GM19238 (cell line): ENCODE measurements around the gene OGFRL1.

Source experiments
- DNase-seq: peaks from one replicate; pipeline ENCODE4 v3.0.0; 2011; ENCODE audit warnings: low spot score; ENCODE audit not compliant: insufficient read length

The OGFRL1 gene

DNA sequence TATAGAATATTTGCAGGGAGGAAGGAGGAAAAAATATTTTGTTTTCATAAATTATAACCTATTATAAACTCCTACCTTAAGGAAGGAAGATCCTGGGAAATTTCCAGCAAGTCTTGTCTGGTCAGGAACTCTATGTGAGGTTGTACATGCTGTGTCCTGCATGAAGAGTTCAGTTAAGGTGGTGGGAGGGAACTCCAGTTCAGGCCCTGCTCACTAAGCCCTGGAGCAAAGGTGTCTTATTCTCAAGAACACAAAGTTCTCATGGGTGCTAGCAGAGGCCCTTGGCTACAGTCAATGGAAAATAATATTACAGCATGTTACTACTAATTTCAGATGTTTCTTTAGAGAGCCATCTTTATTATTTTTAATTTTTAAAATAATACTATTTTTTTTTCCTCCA, 3.8 kb upstream of the OGFRL1 start:
- DNase-seq, result no peak

DNA sequence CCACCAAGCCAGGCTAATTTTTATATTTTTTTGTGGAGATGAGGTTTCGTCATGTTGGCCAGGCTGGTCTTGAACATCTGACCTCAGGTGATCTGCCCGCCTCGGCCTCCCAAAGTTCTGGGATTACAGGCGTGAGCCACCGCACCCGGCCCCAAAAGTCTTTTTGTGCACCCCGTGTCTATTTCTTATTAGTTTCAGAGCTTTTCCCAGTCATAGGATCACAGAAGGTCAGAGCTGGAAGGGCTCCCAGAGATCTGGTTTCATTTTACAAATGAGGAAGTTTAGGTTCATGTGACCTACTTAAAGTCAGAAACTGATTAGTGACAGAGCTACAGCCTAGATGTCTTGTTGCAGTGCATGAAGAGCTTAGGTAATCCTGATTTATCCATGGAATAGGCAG, 1.6 kb upstream of the OGFRL1 start:
- DNase-seq, result no peak

DNA sequence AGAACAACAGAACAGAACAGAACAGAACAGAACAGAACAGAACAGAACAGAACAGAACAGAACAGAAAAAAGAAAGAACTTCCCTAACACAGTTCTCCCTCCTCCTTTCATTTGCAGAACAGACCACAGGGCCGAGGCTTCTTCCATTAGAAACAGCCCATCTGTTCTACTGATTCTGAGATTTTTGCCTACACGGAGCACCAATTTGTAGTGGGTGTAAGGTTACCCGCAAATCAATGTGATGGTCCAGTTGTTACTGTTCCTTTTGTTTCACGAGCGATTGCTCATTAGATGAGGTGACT, 734 bp upstream of the OGFRL1 start:
- DNase-seq, result no peak

- DNase-seq, result peak; percentile 28
Measured at GRCh38 chr6:71289039-71289801, 609 bp downstream of the OGFRL1 start.

GRCh38 chr6:71289802-71290175, 1.2 kb downstream of the OGFRL1 start:
- DNase-seq, result no peak

DNA sequence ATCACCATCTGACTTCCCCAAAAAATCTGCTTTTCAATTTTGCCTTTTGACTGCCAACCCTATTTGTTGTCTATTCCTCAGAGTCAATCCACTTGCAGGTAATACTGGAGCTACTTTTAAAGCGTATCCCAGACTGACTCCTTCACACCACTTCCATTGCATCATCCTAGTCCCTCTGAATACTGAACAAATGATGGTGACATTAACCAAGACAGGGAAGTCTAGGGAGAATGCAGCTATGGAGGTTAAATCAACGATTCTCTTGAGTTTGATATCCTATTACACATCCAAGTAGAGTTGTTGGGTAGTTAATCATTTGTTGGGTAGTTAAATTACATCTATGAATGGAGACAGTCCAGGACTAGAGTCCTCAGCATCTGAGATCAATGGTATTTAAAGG, 2.0 kb downstream of the OGFRL1 start:
- DNase-seq, result no peak

DNA sequence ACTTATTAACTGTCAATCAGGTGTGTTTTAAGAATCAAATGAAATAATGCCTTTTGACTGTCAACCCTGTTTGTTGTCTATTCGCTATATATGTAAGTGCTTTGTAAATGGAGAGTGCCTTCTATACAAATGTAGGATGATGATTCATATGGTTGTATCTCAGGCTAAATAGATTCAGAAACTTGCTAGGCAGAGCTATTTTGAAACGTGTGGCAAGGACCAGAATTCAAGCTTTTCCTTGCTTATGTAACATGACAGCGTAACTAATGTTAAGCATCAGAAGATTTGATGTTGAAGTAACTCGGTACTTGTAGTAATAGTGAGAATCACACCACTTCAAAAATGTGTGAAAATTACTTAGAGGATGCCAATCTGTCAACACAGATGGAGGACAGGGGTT, 3.4 kb downstream of the OGFRL1 start:
- DNase-seq, result no peak

GRCh38 chr6:71294121-71294523, 5.5 kb downstream of the OGFRL1 start:
- DNase-seq, result no peak

DNA sequence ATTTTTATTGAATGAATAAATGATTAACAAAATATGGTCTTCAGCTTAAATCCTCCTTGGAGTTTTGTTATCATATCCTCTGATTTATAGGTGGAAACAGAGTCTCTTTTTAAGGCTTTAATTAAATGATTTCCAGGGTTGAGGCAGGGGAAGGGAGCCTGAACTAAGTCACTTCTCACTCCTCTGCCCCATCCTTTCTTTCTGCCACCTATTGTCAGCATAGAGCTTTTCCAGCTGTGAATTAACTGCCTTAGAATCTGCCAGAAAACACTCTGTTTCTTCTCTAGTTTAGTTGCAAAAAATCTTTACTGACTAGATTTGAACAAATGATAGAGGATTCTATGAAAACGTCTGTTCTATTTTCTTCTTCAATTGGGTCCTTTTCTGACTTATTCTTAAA, 9.8 kb downstream of the OGFRL1 start:
- DNase-seq, result no peak

GRCh38 chr6:71299541-71300470, 11.2 kb downstream of the OGFRL1 start:
- DNase-seq, result no peak

GRCh38 chr6:71300561-71301168, 12.1 kb downstream of the OGFRL1 start:
- DNase-seq, result no peak

DNA sequence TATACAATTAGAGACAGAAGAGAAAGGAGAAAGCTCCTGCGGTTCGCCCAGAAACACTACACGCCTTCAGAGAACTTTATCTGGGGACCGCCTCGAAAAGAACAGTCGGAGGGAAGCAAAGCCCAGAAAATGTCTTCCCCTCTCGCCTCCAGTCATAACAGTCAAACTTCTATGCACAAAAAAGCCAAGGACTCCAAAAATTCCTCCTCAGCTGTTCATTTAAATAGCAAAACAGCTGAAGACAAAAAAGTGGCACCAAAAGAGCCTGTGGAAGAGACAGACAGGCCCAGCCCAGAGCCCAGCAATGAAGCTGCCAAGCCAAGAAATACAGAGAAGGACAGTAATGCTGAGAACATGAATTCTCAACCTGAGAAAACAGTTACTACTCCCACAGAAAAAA, 12.9 kb downstream of the OGFRL1 start:
- DNase-seq, result no peak

GRCh38 chr6:71309656-71310055, 21.0 kb downstream of the OGFRL1 start:
- no peak for DNase-seq

DNA sequence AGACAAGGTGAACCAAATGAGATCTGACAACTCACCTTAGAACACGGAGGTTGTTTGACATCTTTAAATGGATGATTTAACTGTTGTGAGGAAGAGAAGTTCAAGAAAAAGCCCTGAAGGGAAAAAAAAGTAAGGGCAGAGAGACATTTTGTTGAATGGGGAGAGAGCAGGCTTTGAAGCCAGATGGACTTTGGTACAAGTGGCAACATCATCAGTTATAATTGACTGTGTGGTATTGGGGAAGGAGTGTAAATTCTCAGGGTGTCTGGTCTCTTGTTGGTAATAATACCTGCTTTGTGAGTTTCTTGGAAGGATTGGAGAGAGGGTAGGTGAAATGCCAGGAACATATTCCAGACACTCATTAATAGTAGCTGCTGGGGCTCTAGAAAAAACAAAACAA, 21.6 kb downstream of the OGFRL1 start:
- no peak for DNase-seq

- DNase-seq, result no peak
Measured at GRCh38 chr6:71312089-71312488, 23.5 kb downstream of the OGFRL1 start.

DNA sequence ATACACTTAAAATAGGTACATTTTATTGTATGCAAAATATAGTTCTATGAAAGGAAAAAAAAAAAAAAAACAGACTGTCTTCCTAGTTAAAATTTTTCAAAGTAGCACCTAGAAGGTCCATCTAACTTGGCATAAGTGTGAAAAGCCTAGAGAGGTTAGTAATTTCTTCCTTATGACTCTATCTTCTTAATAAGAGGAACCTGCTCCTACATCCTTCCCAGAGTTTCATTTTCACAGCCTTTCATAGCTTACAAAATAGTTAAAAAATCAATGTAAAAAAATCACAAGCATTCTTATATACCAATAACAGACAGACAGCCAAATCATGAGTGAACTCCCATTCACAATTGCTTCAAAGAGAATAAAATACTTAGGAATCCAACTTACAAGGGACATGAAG, 28.8 kb downstream of the OGFRL1 start:
- no peak for DNase-seq

DNA sequence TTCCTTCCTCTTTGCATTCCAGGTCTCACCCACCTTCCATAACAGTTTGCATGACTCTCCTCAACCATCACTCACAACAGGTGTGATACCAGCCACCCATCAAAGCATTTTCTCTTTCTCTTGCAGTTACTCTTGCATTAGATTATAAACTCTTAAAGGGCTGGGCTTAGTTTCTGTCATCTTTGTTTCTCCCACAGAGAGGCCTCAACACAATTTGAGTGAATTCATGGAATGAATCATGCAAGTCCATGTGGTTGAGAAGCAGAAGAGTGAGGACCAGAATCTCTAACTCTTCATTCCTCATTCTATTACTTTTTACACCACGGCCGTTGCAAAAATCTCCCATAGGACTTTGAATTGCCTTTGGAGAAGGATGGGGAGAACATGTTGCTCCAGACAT, 31.4 kb downstream of the OGFRL1 start:
- DNase-seq, result no peak

DNA sequence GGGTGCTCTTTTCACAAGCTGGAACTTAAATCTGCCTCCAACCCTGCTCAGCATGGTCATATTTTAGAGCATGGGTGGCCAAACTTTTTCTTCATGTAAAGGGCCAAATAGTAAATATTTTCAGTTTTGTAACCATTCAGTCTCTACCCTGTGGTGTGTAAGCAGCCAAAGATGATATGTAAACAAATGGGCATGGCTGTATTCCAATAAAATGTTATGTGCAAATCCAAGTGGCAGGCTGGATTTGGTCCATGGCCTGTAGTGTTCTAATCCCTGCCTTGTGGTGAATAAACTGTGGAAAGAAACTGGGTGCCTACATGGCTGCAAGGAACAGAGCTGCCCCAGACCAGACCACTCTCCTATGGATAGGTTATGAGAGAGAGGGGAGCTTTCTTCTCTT, 32.7 kb downstream of the OGFRL1 start:
- no peak for DNase-seq

GRCh38 chr6:71324194-71324785, 35.7 kb downstream of the OGFRL1 start:
- DNase-seq, result no peak

- no peak for DNase-seq
Measured at GRCh38 chr6:71326611-71327010, 38.0 kb downstream of the OGFRL1 start.

DNA sequence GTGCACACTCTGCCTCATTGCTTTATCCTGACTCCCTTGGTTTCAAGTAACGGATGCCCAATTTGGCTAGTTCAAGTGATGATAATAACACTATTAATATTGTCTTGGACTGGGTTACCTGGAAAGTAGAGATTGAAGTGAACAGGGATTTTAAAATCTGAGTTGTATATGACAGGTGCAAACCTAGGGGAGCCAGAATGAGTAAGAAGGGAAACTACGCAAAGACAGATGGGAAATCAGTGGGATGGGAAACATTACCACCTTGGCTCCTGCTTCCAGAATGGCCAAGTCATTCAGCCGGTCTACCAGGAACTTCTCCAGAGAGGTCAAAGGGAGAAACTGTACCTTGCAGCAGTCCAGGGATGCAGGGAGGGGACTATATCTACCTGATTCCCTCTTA, 41.9 kb downstream of the OGFRL1 start:
- DNase-seq, result no peak

DNA sequence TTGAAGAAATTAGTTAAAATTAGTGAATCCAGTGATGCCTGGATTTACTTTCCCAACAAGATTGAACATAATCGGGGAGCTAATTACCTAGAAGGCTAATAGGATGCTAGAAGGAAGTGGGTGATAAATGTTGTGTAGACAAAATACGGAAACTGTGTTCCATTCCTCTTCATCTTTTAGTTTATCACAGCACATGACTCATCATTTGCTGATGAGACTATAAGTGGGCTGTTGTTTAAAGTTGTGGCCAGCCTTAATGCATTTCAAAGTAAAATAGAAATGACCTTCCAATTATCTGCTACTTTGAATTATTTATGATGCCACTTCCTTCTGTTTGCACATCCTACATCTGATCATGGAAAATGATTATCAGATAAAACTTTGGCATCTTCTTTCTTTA, 43.4 kb downstream of the OGFRL1 start:
- no peak for DNase-seq
